RKO (cell line): ENCODE data around the gene RUSC1.

Experiments used
- DNase-seq: peaks from one replicate; pipeline ENCODE4 v3.0.0-alpha.2; 2016; ENCODE audit warnings: low spot score

RUSC1 gene

GRCh38 chr1:155295942-155296267 lies 24.8 kb upstream of the RUSC1 start:
- no peak for DNase-seq

- no peak for DNase-seq
Measured at GRCh38 chr1:155296661-155297060, 24.0 kb upstream of the RUSC1 start.

GRCh38 chr1:155297384-155297783 lies 23.3 kb upstream of the RUSC1 start:
- no peak for DNase-seq

- no peak for DNase-seq
Measured at GRCh38 chr1:155300024-155300423, 20.7 kb upstream of the RUSC1 start.

- DNase-seq: no peak
Measured at GRCh38 chr1:155300553-155301329, 20.0 kb upstream of the RUSC1 start.

GRCh38 chr1:155301342-155301841 lies 19.3 kb upstream of the RUSC1 start, which contains the start of gene PKLR:
PKLR (minus strand) TSS chr1:155301438; CDS start chr1:155301395, 43 bp downstream.
- DNase-seq: no peak

GRCh38 chr1:155304558-155305063 lies 16.1 kb upstream of the RUSC1 start:
- no peak for DNase-seq

GRCh38 chr1:155305881-155306391 lies 14.8 kb upstream of the RUSC1 start:
- DNase-seq: no peak

GRCh38 chr1:155307247-155307740 lies 13.4 kb upstream of the RUSC1 start:
- DNase-seq: peak; percentile 73

- peak; percentile 99 for DNase-seq
Measured at GRCh38 chr1:155308493-155309422, 11.9 kb upstream of the RUSC1 start, which contains the start of gene FDPS. FDPS (plus strand) TSS chr1:155308866; CDS start chr1:155309790, 924 bp downstream.

GRCh38 chr1:155309423-155310021 lies 11.2 kb upstream of the RUSC1 start:
- DNase-seq: peak; percentile 38

- DNase-seq: no peak
Measured at GRCh38 chr1:155313261-155313660, 7.4 kb upstream of the RUSC1 start.

GRCh38 chr1:155316922-155317321 lies 3.8 kb upstream of the RUSC1 start:
- DNase-seq: no peak

GRCh38 chr1:155318082-155318481 lies 2.6 kb upstream of the RUSC1 start:
- no peak for DNase-seq

GRCh38 chr1:155319536-155319935 lies 1.2 kb upstream of the RUSC1 start:
- no peak for DNase-seq

- no peak for DNase-seq
Measured at GRCh38 chr1:155320252-155320651, 442 bp upstream of the RUSC1 start.

GRCh38 chr1:155321639-155322503 lies 1.2 kb downstream of the RUSC1 start:
- no peak for DNase-seq

- peak; percentile 58 for DNase-seq
Measured at GRCh38 chr1:155322571-155322952, 1.9 kb downstream of the RUSC1 start.

GRCh38 chr1:155322953-155323728 lies 2.4 kb downstream of the RUSC1 start:
- DNase-seq: peak; percentile 95

- DNase-seq: peak; percentile 91
Measured at GRCh38 chr1:155323729-155324036, 3.0 kb downstream of the RUSC1 start.
